ELR (cell line): ENCODE results near the gene SLC8A2.
A peak's percentile ranks its signal among the peaks of the same experiment; 100 is the strongest.

Experiments used
- DNase-seq: peaks from one replicate; pipeline ENCODE4 v3.0.0-alpha.2; 2015; ENCODE audit warnings: low read depth

SLC8A2 gene

GRCh38 chr19:47471733-47472457 is at the start of gene SLC8A2:
TSS of gene SLC8A2 (minus strand) at chr19:47471893. CDS start at chr19:47466403, 5,490 bp downstream.
- peak; percentile 64 for DNase-seq

GRCh38 chr19:47520839-47521238 is 49.1 kb upstream of the SLC8A2 start:
- DNase-seq, result no peak

GRCh38 chr19:47520343-47520806 is 48.7 kb upstream of the SLC8A2 start:
- DNase-seq, result peak; percentile 10

- no peak for DNase-seq
Observed at GRCh38 chr19:47518854-47519253, 47.2 kb upstream of the SLC8A2 start.

- no peak for DNase-seq
Observed at GRCh38 chr19:47518139-47518538, 46.4 kb upstream of the SLC8A2 start.

GRCh38 chr19:47514869-47515588 is 43.3 kb upstream of the SLC8A2 start, which contains the start of gene NAPA:
TSS of gene NAPA (minus strand) at chr19:47515063. CDS start at chr19:47514940, 123 bp downstream.
- peak; percentile 100 for DNase-seq

- peak; percentile 25 for DNase-seq
Observed at GRCh38 chr19:47514151-47514868, 42.6 kb upstream of the SLC8A2 start.

- DNase-seq, result no peak
Observed at GRCh38 chr19:47512948-47513319, 41.2 kb upstream of the SLC8A2 start.

GRCh38 chr19:47512183-47512947 is 40.7 kb upstream of the SLC8A2 start:
- peak; percentile 32 for DNase-seq

- no peak for DNase-seq
Observed at GRCh38 chr19:47511681-47512080, 40.0 kb upstream of the SLC8A2 start.

GRCh38 chr19:47511128-47511517 is 39.4 kb upstream of the SLC8A2 start:
- DNase-seq, result no peak

- DNase-seq, result no peak
Observed at GRCh38 chr19:47510516-47511127, 38.9 kb upstream of the SLC8A2 start.

- no peak for DNase-seq
Observed at GRCh38 chr19:47509973-47510372, 38.3 kb upstream of the SLC8A2 start.

GRCh38 chr19:47509170-47509847 is 37.6 kb upstream of the SLC8A2 start:
- no peak for DNase-seq

- DNase-seq, result no peak
Observed at GRCh38 chr19:47508721-47509120, 37.0 kb upstream of the SLC8A2 start.

GRCh38 chr19:47507924-47508553 is 36.3 kb upstream of the SLC8A2 start:
- no peak for DNase-seq

- no peak for DNase-seq
Observed at GRCh38 chr19:47507012-47507411, 35.3 kb upstream of the SLC8A2 start.

- DNase-seq, result no peak
Observed at GRCh38 chr19:47506459-47506858, 34.8 kb upstream of the SLC8A2 start.

- DNase-seq, result no peak
Observed at GRCh38 chr19:47505506-47505905, 33.8 kb upstream of the SLC8A2 start.

- DNase-seq, result no peak
Observed at GRCh38 chr19:47503826-47504150, 32.1 kb upstream of the SLC8A2 start.
